GM10847 (cell line): ENCODE data around the gene ABHD17A.

Experiments used
- POLR2A ChIP-seq: IDR thresholded peaks from 2 replicates; pipeline ENCODE4 v1.6.1; 2011; ENCODE audit not compliant: insufficient read length; ENCODE audit errors: extremely low read depth

ABHD17A gene

DNA sequence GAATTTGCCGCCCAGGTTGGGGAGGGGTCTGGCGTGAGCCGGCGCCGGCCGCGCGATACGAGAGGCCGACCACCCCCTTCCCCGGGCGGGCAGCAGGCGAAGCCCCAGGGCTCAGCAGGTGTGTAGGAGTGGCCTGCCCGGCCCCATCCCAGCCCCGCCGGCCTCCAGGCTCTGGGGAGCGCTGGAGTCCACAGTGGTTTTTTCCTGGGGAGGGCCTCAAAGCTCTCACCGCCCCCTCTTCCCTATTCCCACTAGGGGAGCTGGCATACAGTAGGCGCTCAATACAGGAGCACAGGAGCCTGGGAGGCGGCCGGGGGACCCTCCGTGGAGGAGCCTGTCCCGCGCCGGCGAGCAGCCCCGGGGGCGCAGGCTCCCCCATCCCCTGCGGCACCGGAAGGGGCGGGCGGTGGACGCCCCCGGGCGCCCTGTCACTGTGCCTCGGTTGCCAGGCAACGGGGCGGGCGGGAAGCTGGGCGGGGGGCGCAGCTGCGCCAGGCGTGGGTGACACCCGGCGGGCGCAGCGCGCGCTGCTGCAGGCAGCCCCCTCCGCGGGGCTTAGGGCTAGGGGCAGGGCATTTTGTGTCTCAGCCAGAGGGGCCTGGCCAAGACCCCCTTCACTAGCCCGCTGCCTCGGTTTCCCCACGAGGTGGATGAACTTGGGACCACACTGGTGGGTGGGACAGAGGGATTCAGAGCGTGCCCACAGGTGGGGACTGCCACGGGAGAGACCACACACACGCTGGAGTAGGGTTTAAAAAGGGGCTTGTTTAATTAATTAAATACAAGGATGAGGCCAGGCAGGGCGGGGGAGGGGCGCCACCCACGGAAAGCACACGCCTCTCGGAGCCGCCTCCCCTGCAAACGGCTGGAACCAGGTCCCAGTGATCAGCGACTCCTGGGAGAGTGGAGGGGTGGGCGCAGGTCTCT is 33.4 kb downstream of the ABHD17A start:
- TF ChIP-seq POLR2A = no peak

DNA sequence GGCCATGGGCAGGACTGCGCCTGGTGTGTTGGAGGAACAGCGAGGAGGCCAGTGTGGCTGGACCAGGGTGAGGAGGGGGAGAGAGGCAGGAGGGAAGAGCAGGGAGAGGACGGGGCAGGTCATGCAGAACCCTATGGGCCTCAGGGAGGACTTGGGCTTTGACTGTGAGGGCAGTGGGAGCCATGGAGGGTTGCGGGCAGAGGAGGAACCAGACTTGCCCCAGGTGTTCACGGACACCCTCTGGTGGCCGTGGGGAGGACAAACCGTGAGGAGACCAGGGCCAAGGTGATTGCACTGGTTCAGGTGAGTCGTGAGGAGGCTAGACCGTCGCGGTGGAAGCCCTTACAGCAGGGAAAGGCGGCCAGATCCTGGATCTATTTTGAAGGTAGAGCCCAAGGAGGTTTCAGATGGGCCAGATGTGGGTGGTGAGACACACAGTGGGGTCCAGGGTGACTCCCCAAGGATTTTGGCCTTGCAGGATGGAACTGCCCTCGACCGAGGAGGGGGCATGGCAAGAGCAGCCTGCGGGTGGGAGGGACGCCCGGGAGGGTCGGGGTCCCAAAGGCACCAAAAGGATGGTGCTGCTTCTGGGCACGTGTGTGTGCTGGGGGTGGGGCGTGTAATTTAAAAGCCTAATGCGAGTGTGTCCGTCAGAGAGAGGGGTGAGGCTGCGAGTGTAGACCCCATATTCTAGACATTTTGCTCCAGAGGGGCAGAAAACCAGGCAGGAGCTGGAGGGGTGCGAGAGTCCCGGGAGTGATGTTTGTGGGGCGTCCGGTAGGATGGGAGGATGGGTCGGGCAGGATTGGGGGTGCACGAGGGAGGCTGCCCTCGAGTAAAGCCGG is 34.3 kb downstream of the ABHD17A start:
- TF ChIP-seq POLR2A = no peak

DNA sequence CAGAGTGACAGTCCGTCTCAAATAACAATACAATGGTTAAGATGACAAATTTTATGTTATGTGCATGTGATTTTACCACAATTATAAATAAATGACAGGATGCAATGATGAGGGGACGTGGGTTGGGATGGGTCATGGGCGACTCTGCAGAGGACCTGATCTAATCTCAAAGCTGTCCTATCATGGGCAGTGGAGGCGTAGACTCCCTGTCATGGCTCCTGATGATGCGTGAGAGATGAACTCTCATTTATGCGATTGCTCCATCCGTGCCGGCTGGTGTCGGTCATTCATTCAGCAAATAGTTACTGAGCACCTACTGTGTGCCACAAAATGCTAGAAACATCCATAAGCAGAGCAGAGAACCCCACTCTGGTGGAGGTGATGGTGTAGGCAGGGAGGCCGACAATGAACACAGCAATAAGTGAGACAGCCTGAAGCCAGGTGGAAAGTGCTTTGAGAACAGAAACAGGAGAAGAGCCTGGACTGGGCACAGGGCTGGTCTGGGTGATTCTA is 35.4 kb downstream of the ABHD17A start:
- TF ChIP-seq POLR2A = no peak

DNA sequence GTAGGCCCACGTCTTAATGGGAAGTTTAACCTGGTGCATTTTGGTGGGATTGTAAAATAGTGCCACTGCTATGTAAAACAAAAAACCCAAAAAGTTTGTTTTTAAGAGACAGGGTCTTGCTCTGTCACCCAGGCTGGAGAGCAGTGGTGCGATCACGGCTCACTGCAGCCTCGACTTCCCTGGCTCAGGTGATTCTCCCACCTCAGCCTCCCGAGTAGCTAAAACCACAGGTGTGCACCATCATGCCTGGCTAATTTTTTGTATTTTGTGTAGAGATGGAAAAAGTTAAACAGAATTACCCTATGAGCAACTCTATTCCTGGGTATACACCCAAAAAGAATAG is 36.2 kb downstream of the ABHD17A start:
- TF ChIP-seq POLR2A = no peak

DNA sequence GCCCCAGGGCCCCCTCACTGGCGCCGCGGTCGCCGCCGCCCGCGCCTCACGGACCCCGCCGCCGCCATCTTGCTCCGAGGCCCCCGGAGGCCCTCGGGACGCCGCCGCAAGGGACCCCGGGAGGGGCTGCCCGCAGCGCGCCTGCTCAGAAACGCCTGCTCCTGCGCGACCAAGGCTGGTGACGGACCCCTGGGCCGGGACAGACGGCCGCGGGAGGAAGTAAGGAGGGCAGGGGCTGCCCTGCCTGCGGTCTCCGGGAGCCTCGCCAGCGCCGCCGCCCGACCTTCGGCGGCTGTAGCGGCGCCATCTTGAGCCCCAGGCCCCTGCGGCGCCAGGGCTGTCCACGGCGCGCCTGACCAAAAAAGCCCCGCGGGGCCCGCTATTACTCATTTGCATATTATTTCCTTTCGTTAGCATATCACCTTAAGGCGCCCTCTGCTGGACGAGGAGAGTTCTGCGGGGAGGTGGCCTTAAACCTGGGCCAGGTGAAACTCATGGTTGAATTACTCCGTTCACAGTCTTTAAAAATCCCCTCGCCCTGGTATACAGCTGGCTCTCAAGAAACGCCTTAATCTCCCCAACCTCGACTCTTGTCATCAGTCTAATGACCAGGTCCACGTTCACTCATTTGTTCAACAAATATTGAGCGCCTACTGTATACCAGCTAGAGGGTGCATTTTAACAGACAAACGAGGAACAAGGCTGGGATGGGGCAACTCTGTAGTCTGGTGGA is 36.7 kb downstream of the ABHD17A start, which contains the start of gene REXO1:
REXO1 (minus strand) TSS at position 85 of the 733 bp plus-strand sequence. CDS start 125 bp downstream, outside the sequence.
- TF ChIP-seq POLR2A = peak; percentile 68

DNA sequence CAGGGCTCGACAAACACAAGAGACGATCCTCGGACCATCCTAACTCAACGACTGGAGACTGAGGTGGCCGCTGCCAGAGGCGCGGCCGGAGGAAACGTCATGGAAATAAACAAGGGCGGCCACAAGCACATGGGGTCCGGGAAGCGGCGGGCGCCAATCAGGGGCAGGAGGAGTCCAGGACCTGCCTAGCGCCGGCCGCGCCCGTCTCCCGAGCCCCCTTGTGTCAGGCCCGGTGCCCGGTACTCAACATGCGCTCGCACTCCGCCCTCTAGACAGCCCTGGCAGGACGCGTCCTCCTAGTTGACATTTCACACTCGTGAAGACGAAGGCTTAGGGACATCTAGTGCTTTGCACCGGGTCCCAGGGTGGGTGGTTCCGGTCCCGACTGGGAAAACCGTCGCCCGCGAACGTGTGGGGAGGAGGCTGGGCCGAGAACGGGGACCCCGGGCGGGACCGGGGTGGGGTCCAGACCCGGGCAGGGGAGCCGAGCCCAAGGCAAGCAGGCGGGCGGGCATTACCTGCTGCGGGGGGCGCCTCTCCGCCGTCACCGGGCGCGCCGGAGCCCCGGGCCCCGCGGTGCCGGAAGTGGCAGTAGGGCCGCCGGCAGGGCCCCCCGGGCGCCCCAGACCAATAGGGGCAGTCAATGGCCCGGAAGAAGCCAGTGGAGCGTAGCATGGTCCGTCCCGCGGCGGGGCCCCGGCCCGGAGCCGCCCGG is 37.5 kb downstream of the ABHD17A start:
- TF ChIP-seq POLR2A = no peak

DNA sequence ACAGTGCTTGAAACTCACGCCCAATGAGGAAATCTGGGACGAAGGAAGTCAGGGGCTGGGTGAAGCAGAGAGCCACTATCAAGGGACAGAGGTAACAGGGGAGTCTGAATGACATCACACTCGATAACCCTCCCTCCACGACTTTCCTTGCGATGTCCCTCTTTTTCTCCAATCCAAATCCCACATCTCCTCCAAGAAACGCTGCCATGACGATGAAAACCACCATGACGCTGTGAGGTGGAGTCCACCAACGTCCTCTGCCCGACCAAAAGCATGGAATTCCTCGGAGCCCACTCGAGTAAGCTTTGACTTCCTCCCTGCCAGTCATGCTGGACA is 38.0 kb downstream of the ABHD17A start:
- TF ChIP-seq POLR2A = no peak

DNA sequence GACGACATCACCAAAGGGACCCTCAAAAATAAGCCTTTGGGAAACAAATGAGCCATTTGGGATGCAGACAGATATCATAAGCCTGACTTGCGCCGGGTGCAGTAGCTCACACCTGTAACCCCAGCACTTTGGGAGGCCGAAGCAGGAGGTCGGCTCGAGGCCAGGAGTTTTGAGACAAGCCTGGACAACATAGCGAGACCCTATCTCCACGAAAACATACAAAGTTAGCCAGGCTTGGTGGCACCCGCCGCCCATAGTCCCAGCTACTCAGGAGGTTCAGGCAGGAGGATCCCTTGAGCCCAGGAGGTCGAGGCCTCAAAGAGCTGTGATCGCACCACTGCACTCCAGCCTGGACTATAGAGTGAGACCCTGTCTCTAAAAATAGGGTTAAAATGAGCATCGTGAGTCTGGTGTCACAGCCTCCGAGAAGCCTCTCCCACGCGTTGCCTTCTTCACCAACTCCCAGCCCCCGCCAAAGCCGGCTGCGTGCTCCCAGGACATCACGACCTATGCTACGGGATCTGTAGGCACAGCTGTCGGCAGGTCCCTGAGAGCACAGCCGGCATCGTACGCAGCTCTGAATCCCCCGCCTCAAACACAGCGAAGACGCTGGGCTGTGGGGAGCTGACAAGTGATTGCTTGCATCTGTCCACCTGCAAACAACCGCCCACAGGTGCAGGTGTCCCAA is 38.6 kb downstream of the ABHD17A start:
- TF ChIP-seq POLR2A = no peak

DNA sequence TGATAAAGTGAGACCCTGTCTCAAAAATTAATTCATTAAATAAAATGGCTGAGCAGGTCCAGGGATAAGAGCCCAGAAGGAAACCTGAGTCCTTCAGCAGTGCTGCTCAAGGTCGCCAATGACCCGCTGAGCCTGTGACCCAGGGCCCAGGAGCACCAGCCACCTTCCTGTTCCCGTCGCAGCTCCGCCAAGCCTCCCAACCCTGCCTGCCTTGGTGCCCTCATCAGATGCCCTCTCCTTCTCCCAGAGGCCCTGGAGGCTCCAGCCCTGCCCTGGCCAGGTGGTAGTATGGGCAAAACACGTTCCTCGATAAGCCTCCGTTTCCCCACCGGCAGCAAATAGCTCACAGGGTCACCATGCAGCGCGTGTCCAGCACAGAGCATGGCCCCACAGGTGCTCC is 39.7 kb downstream of the ABHD17A start:
- TF ChIP-seq POLR2A = no peak

DNA sequence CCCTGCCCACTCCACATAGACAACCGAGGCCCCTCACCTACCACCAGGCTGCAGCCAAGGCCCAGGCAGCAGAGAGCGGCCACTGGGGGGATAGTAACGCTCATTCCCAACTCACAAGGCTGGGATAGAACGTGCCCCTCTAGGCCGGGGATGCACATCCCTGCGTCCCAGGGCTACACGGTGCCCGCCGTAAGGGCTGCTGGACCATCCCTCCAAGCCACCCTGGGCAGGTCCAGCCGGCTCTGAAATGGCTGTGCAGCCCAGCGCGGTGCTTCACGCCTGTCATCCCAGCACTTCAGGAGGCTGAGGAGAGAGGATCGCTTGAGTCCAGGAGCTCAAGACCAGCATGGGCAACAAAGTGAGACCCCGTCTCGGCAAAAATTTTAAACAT is 40.2 kb downstream of the ABHD17A start:
- no peak for TF ChIP-seq POLR2A

DNA sequence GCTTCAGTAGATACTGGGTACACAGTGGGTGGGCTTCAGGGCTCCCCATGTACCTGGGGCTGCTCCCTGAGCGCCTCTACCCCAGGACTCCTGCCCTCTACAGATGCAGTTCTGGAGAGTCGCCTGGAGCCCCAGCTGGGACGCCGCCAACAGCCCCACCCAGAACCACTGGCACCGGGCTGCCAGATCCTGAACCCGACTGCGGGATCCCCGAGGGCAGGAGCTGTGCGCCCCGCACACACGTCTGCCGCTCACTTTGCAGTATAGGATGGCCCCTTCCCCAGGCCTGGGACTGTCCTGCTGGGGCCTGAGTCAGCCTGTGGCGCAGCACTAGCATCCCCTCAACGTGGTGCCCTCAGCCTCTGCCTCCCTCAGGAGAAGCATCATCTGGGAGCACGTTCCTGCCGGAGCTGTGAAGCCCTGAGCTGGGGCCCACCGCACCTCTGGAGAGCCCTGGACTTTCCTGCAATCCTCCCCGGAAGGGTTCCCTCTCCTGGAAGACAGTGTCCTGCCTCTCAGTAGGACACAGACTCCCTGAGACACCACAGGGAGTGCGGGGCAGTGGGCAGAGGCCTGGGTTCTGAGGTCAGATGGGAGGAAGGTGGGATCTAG is 40.7 kb downstream of the ABHD17A start:
- TF ChIP-seq POLR2A = no peak

DNA sequence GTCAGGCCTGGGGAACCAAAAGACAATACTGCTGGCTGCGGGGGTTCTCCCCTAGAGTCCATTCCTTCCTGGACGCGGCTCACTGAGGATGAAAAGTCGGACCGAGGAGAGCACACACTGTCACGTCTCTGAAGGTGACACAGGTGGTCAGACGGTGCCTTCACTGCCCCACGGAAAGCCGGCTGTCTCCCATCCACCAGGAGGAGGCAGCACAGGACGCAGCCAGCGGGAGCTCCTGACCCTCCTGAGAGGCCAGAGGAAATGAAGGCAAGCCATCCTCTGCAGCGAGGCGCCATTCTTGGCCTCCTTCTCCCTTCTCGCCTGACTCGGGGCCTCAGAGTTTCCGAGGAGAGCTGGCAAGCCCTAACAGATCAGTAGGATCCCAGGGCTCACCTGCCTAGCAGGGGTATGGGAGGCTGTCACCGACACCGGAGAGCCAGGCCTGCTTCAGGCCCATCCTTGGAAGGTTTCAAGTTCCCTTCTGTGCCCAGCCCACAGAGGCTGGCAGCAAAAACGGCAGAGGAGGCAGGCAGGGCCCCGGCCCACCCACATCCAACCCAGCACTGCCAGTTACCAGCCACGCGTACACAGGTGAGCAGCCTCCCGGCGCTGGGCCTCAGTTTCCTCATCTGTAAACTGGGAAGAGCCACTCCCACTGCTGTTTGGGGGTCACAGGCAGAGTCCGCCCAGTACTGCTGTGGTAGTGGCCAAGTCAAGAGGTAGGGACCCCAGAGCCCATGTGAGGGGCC is 41.5 kb downstream of the ABHD17A start:
- TF ChIP-seq POLR2A = no peak

DNA sequence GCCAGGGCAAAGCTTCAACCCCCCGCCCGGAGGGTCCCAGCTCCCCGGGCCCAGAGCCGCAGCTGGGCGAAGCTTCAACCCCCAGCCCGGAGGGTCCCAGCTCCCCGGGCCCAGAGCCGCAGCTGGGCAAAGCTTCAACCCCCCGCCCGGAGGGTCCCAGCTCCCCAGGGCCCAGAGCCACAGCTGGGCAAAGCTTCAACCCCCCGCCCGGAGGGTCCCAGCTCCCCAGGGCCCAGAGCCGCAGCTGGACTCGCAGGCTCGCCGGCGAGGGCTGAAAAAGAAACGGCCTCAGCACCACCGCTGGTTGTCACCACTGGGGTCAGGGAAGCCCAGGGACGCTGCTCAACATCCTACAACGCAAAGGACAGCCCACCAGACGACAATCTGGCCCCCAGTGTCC is 42.2 kb downstream of the ABHD17A start:
- TF ChIP-seq POLR2A = no peak
